H9 (cell line): ENCODE data around the gene RALGPS2. TPM values are rescaled to one million over a fixed set of nuclear protein-coding genes. Genes with fewer than 3 reads are reported as not detected.

ENCODE experiments used
- DNase-seq: peaks from one replicate; pipeline ENCODE4 v3.0.0-alpha.2; 2017
- H2AFZ ChIP-seq: one replicate; pipeline ENCODE4 v1.6.1; 2013; ENCODE audit warnings: mild to moderate bottlenecking, low read length, control low read depth, moderate library complexity
- H2AK5ac ChIP-seq: 2 replicates; pipeline ENCODE4 v1.6.1; 2013; ENCODE audit warnings: low read length, control low read depth, mixed read lengths; ENCODE audit not compliant: insufficient read length
- H2BK120ac ChIP-seq: one replicate; pipeline ENCODE4 v1.6.1; 2013; ENCODE audit warnings: low read depth, mild to moderate bottlenecking, low read length, control low read depth, inconsistent platforms; ENCODE audit not compliant: poor library complexity, severe bottlenecking
- H2BK12ac ChIP-seq: 2 replicates; pipeline ENCODE4 v1.6.1; 2013; ENCODE audit warnings: low read length, control low read depth, mixed read lengths, low read depth; ENCODE audit not compliant: insufficient read length
- H2BK15ac ChIP-seq: 2 replicates; pipeline ENCODE4 v1.6.1; 2013; ENCODE audit warnings: low read depth, low read length, control low read depth
- H2BK20ac ChIP-seq: one replicate; pipeline ENCODE4 v1.6.1; 2013; ENCODE audit warnings: low read depth, mild to moderate bottlenecking, low read length, control low read depth, inconsistent platforms; ENCODE audit not compliant: poor library complexity, severe bottlenecking
- H2BK5ac ChIP-seq: 2 replicates; pipeline ENCODE4 v1.6.1; 2013; ENCODE audit warnings: low read length, control low read depth, mixed read lengths; ENCODE audit not compliant: insufficient read length
- H3K14ac ChIP-seq: 2 replicates; pipeline ENCODE4 v1.6.1; 2013; ENCODE audit warnings: low read length, control low read depth; ENCODE audit not compliant: insufficient read depth
- H3K18ac ChIP-seq: 2 replicates; pipeline ENCODE4 v1.6.1; 2013; ENCODE audit warnings: low read depth, mild to moderate bottlenecking, mixed read lengths, low read length, control low read depth; ENCODE audit not compliant: insufficient read length
- H3K23ac ChIP-seq: 2 replicates; pipeline ENCODE4 v1.6.1; 2013; ENCODE audit warnings: low read length, control low read depth, mixed read lengths, low read depth; ENCODE audit not compliant: insufficient read length
- H3K23me2 ChIP-seq: 2 replicates; pipeline ENCODE4 v1.6.1; 2013; ENCODE audit warnings: low read depth, mild to moderate bottlenecking, mixed read lengths, low read length, control low read depth; ENCODE audit not compliant: insufficient read length, poor library complexity, severe bottlenecking
- H3K27ac ChIP-seq: 2 replicates; pipeline ENCODE4 v1.5.1; 2013; ENCODE audit warnings: low read length, control low read depth, mixed read lengths, low read depth; ENCODE audit not compliant: insufficient read length
- H3K27me3 ChIP-seq: 2 replicates; pipeline ENCODE4 v1.6.1; 2013; ENCODE audit warnings: low read length, control low read depth, inconsistent platforms; ENCODE audit not compliant: insufficient read depth
- H3K4ac ChIP-seq: 2 replicates; pipeline ENCODE4 v1.6.1; 2013; ENCODE audit warnings: low read depth, mild to moderate bottlenecking, control low read depth, inconsistent platforms, low read length, moderate library complexity
- H3K4me1 ChIP-seq: 2 replicates; pipeline ENCODE4 v1.6.1; 2013; ENCODE audit warnings: low read length, control low read depth, inconsistent platforms; ENCODE audit not compliant: insufficient read depth
- H3K4me2 ChIP-seq: 2 replicates; pipeline ENCODE4 v1.6.1; 2013; ENCODE audit warnings: low read length, control low read depth, mixed read lengths; ENCODE audit not compliant: insufficient read length, insufficient read depth
- H3K56ac ChIP-seq: 2 replicates; pipeline ENCODE4 v1.6.1; 2013; ENCODE audit warnings: low read depth, mild to moderate bottlenecking, mixed read lengths, low read length, control low read depth; ENCODE audit not compliant: insufficient read length
- H3K79me1 ChIP-seq: 2 replicates; pipeline ENCODE4 v1.6.1; 2013; ENCODE audit warnings: low read depth, mild to moderate bottlenecking, moderate library complexity, low read length, control low read depth, inconsistent platforms; ENCODE audit not compliant: insufficient read depth, poor library complexity, severe bottlenecking
- H3K79me2 ChIP-seq: 2 replicates; pipeline ENCODE4 v1.6.1; 2013; ENCODE audit warnings: low read length, control low read depth, inconsistent platforms; ENCODE audit not compliant: insufficient read depth
- H3K9ac ChIP-seq: 2 replicates; pipeline ENCODE4 v1.6.1; 2013; ENCODE audit warnings: low read length, control low read depth, mixed read lengths; ENCODE audit not compliant: insufficient read length; ENCODE audit errors: extremely low read depth
- H3K9me3 ChIP-seq: one replicate; pipeline ENCODE4 v1.6.1; 2013; ENCODE audit warnings: low read depth, low read length, inconsistent platforms; ENCODE audit not compliant: control insufficient read depth
- H3T11ph ChIP-seq: one replicate; pipeline ENCODE4 v1.6.1; 2013; ENCODE audit warnings: mild to moderate bottlenecking, low read length, control low read depth, inconsistent platforms
- H4K20me1 ChIP-seq: one replicate; pipeline ENCODE4 v1.6.1; 2013; ENCODE audit not compliant: control insufficient read depth, insufficient read length, insufficient read depth
- H4K5ac ChIP-seq: 2 replicates; pipeline ENCODE4 v1.6.1; 2013; ENCODE audit warnings: low read depth, mild to moderate bottlenecking, mixed read lengths, low read length, control low read depth; ENCODE audit not compliant: insufficient read length
- H4K8ac ChIP-seq: replicated peaks from 2 replicates; pipeline ENCODE4 v1.6.1; 2013; ENCODE audit warnings: low read length, control low read depth, mixed read lengths, low read depth; ENCODE audit not compliant: insufficient read length
- H4K91ac ChIP-seq: 2 replicates; pipeline ENCODE4 v1.6.1; 2013; ENCODE audit warnings: low read depth, mild to moderate bottlenecking, moderate library complexity, mixed read lengths, low read length, control low read depth; ENCODE audit not compliant: insufficient read length
- H3K27ac Mint-ChIP-seq, 3 experiments: 2 replicates in 2 of 3; 3 replicates in 1 of 3; pipeline ENCODE4 v1.8.0; 2020 to 2021; ENCODE audit warnings: mixed read lengths in 3 of 3, mild to moderate bottlenecking in 1 of 3, moderate library complexity in 1 of 3
- H3K27me3 Mint-ChIP-seq: 2 replicates; pipeline ENCODE4 v1.8.0; 2021; ENCODE audit warnings: low read depth, mild to moderate bottlenecking, moderate library complexity, mixed read lengths
- H3K36me3 Mint-ChIP-seq, 3 experiments: 2 replicates in 2 of 3; 3 replicates in 1 of 3; pipeline ENCODE4 v1.8.0; 2020 to 2021; ENCODE audit warnings: low read depth in 3 of 3, mixed read lengths in 3 of 3; ENCODE audit not compliant: insufficient read depth in 1 of 3
- H3K4me1 Mint-ChIP-seq, 2 experiments: 2 replicates each; pipeline ENCODE4 v1.8.0; 2020; ENCODE audit warnings: mixed read lengths in 2 of 2
- H3K4me3 Mint-ChIP-seq, 2 experiments: 2 replicates in 1 of 2; 3 replicates in 1 of 2; pipeline ENCODE4 v1.8.0; 2020 to 2021; ENCODE audit warnings: mild to moderate bottlenecking in 2 of 2, mixed read lengths in 2 of 2, moderate library complexity in 1 of 2
- H3K9me3 Mint-ChIP-seq, 2 experiments: 2 replicates in 1 of 2; 3 replicates in 1 of 2; pipeline ENCODE4 v1.8.0; 2020; ENCODE audit warnings: mild to moderate bottlenecking in 2 of 2, mixed read lengths in 2 of 2, moderate library complexity in 1 of 2
- WGBS: extraction: QIAGEN DNeasy Blood & Tissue Kit; methylation state at CpG from one replicate; pipeline ENCODE4 v1.1.7; 2013; ENCODE audit warnings: missing lambda C conversion rate, low lambda C conversion rate, mixed read lengths; ENCODE audit not compliant: insufficient read length; ENCODE audit errors: extremely low coverage; 5-methylcytosine and 5-hydroxymethylcytosine counted together
- total RNA-seq: library from RNA; stranded (reverse); gene quantifications from 2 replicates; pipeline ENCODE4 v1.2.1, GENCODE V29; 2021
- TF ChIP-seq, protein P1 (sequence below): fragments of 200-600 bp; sonication (generic); conservative IDR thresholded peaks from 3 replicates; pipeline ENCODE4 v1.8.0; 2021; ENCODE audit warnings: antibody characterized with exemption, mild to moderate bottlenecking

Gene RALGPS2
- total RNA-seq, 1 experiment from 2014 or later, result 32.6 TPM

DNA sequence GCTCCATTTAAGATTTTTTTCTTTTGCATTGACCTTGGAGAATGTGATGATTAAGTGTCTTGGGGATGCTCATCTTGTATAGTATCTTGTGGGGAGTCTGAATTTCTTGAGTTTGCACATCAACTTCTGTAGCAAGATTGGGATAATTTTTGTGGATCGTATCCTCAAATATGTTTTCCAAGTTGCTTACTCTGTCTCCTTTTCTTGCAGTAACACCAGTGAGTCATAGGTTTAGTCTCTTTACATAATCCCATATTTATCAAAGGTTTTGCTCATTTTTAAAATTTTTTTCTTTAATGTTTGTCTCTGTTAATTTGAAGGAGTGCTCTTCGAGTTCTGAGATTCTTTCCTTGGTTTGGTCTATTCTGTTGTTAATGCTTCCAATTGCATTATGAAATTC lies 187.6 kb downstream of the RALGPS2 start:
- TF ChIP-seq, protein P1, sequence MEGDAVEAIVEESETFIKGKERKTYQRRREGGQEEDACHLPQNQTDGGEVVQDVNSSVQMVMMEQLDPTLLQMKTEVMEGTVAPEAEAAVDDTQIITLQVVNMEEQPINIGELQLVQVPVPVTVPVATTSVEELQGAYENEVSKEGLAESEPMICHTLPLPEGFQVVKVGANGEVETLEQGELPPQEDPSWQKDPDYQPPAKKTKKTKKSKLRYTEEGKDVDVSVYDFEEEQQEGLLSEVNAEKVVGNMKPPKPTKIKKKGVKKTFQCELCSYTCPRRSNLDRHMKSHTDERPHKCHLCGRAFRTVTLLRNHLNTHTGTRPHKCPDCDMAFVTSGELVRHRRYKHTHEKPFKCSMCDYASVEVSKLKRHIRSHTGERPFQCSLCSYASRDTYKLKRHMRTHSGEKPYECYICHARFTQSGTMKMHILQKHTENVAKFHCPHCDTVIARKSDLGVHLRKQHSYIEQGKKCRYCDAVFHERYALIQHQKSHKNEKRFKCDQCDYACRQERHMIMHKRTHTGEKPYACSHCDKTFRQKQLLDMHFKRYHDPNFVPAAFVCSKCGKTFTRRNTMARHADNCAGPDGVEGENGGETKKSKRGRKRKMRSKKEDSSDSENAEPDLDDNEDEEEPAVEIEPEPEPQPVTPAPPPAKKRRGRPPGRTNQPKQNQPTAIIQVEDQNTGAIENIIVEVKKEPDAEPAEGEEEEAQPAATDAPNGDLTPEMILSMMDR, result no peak
- no peak for DNase-seq
- WGBS, result no CpG with 5 or more reads among the region's 2 CpGs

More for the DNA sequence above, 187.6 kb downstream of the RALGPS2 start:
- Histone ChIP-seq H2AFZ (no peak overlapping the region), H3K4ac (no peak overlapping the region), H2BK12ac (no peak overlapping the region), H2BK120ac (no peak overlapping the region), H4K20me1 (no peaks in the 10 kb centered on the region), H3K79me1 (no peaks in the 10 kb centered on the region), H4K91ac (no peak overlapping the region), H4K8ac (no peak overlapping the region), H3K9me3 (no peaks in the 10 kb centered on the region), H3T11ph (no peak overlapping the region), H3K27ac (no peak overlapping the region), H4K5ac (no peak overlapping the region), H2BK15ac (no peak overlapping the region), H3K18ac (no peak overlapping the region), H3K9ac (no peak overlapping the region), H3K4me1 (no peaks in the 10 kb centered on the region), H3K23ac (no peak overlapping the region), H3K79me2 (no peaks in the 10 kb centered on the region), H3K14ac (no peak overlapping the region), H3K23me2 (no peaks in the 10 kb centered on the region), H3K56ac (no peak overlapping the region), H3K27me3 (no peaks in the 10 kb centered on the region), H2BK5ac (no peak overlapping the region), H2AK5ac (no peak overlapping the region), H2BK20ac (no peak overlapping the region), H3K4me2 (no peak overlapping the region)
- peaks cover 0 to 30% (median 19%) of the 10 kb centered on the region in 3 experiments; a peak in 5 of 7 replicates for H3K36me3 Mint-ChIP-seq
- H3K4me1 Mint-ChIP-seq, result peaks cover 0 to 5% of the 10 kb centered on the region in 2 experiments; a peak in 1 of 4 replicates
- H3K27ac Mint-ChIP-seq, result no peak overlapping the region
- no peaks in the 10 kb centered on the region for H3K27me3 Mint-ChIP-seq
- no peaks in the 10 kb centered on the region for H3K9me3 Mint-ChIP-seq
- no peak overlapping the region for H3K4me3 Mint-ChIP-seq
